Amniotic epithelial cell (primary cell): Measurements from ENCODE around the gene CTBP2.

Experiments used
- DNase-seq: peaks from one replicate; pipeline ENCODE4 v3.0.0-alpha.2; 2010; ENCODE audit warnings: low read depth

Gene CTBP2

GRCh38 chr10:125125951-125126735 is 34.2 kb downstream of the CTBP2 start:
- no peak for DNase-seq

GRCh38 chr10:125124907-125125306 is 35.5 kb downstream of the CTBP2 start:
- DNase-seq = no peak

GRCh38 chr10:125124115-125124487 is 36.3 kb downstream of the CTBP2 start:
- DNase-seq = no peak

GRCh38 chr10:125123476-125124114 is 36.8 kb downstream of the CTBP2 start:
- DNase-seq = no peak

- no peak for DNase-seq
Measured at GRCh38 chr10:125122566-125122965, 37.8 kb downstream of the CTBP2 start.

- no peak for DNase-seq
Measured at GRCh38 chr10:125121003-125121402, 39.4 kb downstream of the CTBP2 start.

- DNase-seq = no peak
Measured at GRCh38 chr10:125120053-125120710, 40.2 kb downstream of the CTBP2 start.

- DNase-seq = no peak
Measured at GRCh38 chr10:125118701-125119100, 41.7 kb downstream of the CTBP2 start.

GRCh38 chr10:125118011-125118611 is 42.3 kb downstream of the CTBP2 start:
- no peak for DNase-seq

- DNase-seq = no peak
Measured at GRCh38 chr10:125116652-125117310, 43.6 kb downstream of the CTBP2 start.

GRCh38 chr10:125116041-125116649 is 44.2 kb downstream of the CTBP2 start:
- no peak for DNase-seq

GRCh38 chr10:125115409-125115808 is 45.0 kb downstream of the CTBP2 start:
- DNase-seq = no peak

GRCh38 chr10:125114761-125115391 is 45.5 kb downstream of the CTBP2 start:
- DNase-seq = peak; percentile 68

GRCh38 chr10:125113691-125114371 is 46.5 kb downstream of the CTBP2 start:
- DNase-seq = peak; percentile 69

GRCh38 chr10:125112697-125113494 is 47.5 kb downstream of the CTBP2 start:
- DNase-seq = no peak

GRCh38 chr10:125111118-125111727 is 49.1 kb downstream of the CTBP2 start:
- no peak for DNase-seq

GRCh38 chr10:125107965-125108580 is 52.3 kb downstream of the CTBP2 start:
- DNase-seq = no peak

GRCh38 chr10:125107166-125107949 is 53.0 kb downstream of the CTBP2 start:
- no peak for DNase-seq
